Measurements from ENCODE around the gene GRM2. TPM values are rescaled to one million over a fixed set of nuclear protein-coding genes. Genes with fewer than 3 reads are reported as not detected.

The GRM2 gene
- total RNA-seq, 1 experiment from 2014 or later, result 3.7 TPM

DNA sequence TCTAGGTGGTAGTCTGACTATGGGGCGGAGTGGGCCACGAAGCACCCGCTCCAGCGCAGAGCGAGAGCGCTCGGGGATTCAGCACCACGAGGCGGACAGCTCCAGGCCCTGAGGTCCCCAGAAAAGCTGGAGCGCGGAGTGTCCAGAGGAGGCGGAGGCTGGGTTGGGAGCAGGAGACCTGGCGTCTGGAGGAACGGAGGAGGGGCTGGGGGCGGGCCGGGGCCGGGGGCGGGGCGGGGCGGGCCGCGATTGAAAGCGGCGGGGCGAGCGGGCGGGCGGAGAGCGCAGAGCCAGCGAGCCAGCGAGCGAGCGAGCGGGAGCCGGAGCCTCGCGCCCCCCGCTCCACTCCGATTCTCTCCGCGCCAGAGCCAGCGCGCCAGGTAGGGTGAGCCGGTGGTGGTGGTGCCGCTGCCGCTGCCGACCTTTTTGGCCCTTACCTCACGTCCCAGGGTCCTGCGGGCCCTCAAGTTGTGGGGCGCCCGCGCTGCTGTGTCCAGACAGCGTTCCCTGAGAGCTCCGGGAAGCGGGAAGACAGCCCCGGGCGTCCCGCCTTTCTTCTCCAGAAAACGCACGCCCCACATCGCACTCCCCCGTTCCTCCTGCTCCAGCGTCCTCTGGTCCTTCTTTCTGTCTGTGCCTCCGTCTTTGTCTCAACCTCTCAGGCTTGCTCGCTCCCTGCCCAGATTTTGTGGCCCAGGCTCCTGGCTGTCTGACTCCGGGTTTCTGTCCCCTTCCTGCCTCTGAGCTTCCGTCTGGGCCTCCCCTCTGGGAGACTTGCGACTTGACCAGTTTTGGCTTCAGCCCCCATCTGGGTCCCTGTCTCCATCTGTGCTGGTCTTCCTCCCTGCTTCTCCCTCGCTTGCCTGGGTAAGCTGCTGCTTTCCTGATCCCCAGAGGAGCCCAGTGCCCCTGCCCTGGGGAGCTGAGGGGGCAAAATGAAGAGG is at the start of gene GRM2 (continued):
- TF ChIP-seq ZNF138 (CRISPR knock-in tag; conservative IDR thresholded peaks at IDR 0.05) (no peak), ETV6 (CRISPR knock-in tag; IDR thresholded peaks at IDR 0.05) (no peak; the same call in 1 of the 2 replicates), STAT6 (CRISPR knock-in tag; conservative IDR thresholded peaks at IDR 0.05; ENCODE audit: low read depth) (no peak), SOX15 (CRISPR knock-in tag; IDR thresholded peaks at IDR 0.05) (no peak), FOXP1 (CRISPR knock-in tag; IDR thresholded peaks at IDR 0.05; ENCODE audit: borderline replicate concordance) (peak; percentile 98), GTF2I (CRISPR knock-in tag; conservative IDR thresholded peaks at IDR 0.05) (no peak), CREB1 (CRISPR knock-in tag; IDR thresholded peaks at IDR 0.05) (peak; percentile 93), USF1 (CRISPR knock-in tag; IDR thresholded peaks at IDR 0.05) (peak; percentile 78; the same call in 1 of the 2 replicates), AFF4 (CRISPR knock-in tag; IDR thresholded peaks at IDR 0.05; ENCODE audit: borderline replicate concordance) (no peak), MYBL2 (CRISPR knock-in tag; IDR thresholded peaks at IDR 0.05) (peak; percentile 94), ATF3 (CRISPR knock-in tag; conservative IDR thresholded peaks at IDR 0.05) (0 out of 2 replicates have a peak, but pooled peaks have one; percentile 30), MXD4 (CRISPR knock-in tag; IDR thresholded peaks at IDR 0.05; ENCODE audit: borderline replicate concordance) (no peak), ZNF232 (CRISPR knock-in tag; IDR thresholded peaks at IDR 0.05) (peak; percentile 99), KAT7 (CRISPR knock-in tag; IDR thresholded peaks at IDR 0.05; ENCODE audit: borderline replicate concordance) (0 out of 2 replicates have a peak, but pooled peaks have one; percentile 39), PRRX2 (CRISPR knock-in tag; IDR thresholded peaks at IDR 0.05) (no peak), JUN (CRISPR knock-in tag; IDR thresholded peaks at IDR 0.05) (peak; percentile 91), NFE2L1 (CRISPR knock-in tag; IDR thresholded peaks at IDR 0.05) (peak; percentile 92), GRHL2 (CRISPR knock-in tag; IDR thresholded peaks at IDR 0.05; ENCODE audit: insufficient replicate concordance, severe bottlenecking) (no peak), FOXJ3 (CRISPR knock-in tag; IDR thresholded peaks at IDR 0.05; ENCODE audit: borderline replicate concordance) (no peak), IRF2 (CRISPR knock-in tag; IDR thresholded peaks at IDR 0.05; ENCODE audit: borderline replicate concordance, low read depth) (peak; percentile 79; the same call in 1 of the 2 replicates), JAZF1 (CRISPR knock-in tag; IDR thresholded peaks at IDR 0.05) (no peak)
- TF ChIP-seq, protein P1, sequence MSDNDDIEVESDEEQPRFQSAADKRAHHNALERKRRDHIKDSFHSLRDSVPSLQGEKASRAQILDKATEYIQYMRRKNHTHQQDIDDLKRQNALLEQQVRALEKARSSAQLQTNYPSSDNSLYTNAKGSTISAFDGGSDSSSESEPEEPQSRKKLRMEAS (CRISPR knock-in tag; IDR thresholded peaks at IDR 0.05), result peak; percentile 40; the same call in 1 of the 2 replicates
- TF ChIP-seq, protein P2, sequence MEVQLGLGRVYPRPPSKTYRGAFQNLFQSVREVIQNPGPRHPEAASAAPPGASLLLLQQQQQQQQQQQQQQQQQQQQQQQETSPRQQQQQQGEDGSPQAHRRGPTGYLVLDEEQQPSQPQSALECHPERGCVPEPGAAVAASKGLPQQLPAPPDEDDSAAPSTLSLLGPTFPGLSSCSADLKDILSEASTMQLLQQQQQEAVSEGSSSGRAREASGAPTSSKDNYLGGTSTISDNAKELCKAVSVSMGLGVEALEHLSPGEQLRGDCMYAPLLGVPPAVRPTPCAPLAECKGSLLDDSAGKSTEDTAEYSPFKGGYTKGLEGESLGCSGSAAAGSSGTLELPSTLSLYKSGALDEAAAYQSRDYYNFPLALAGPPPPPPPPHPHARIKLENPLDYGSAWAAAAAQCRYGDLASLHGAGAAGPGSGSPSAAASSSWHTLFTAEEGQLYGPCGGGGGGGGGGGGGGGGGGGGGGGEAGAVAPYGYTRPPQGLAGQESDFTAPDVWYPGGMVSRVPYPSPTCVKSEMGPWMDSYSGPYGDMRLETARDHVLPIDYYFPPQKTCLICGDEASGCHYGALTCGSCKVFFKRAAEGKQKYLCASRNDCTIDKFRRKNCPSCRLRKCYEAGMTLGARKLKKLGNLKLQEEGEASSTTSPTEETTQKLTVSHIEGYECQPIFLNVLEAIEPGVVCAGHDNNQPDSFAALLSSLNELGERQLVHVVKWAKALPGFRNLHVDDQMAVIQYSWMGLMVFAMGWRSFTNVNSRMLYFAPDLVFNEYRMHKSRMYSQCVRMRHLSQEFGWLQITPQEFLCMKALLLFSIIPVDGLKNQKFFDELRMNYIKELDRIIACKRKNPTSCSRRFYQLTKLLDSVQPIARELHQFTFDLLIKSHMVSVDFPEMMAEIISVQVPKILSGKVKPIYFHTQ (CRISPR knock-in tag; IDR thresholded peaks at IDR 0.05), result no peak
- TF ChIP-seq, protein P3, sequence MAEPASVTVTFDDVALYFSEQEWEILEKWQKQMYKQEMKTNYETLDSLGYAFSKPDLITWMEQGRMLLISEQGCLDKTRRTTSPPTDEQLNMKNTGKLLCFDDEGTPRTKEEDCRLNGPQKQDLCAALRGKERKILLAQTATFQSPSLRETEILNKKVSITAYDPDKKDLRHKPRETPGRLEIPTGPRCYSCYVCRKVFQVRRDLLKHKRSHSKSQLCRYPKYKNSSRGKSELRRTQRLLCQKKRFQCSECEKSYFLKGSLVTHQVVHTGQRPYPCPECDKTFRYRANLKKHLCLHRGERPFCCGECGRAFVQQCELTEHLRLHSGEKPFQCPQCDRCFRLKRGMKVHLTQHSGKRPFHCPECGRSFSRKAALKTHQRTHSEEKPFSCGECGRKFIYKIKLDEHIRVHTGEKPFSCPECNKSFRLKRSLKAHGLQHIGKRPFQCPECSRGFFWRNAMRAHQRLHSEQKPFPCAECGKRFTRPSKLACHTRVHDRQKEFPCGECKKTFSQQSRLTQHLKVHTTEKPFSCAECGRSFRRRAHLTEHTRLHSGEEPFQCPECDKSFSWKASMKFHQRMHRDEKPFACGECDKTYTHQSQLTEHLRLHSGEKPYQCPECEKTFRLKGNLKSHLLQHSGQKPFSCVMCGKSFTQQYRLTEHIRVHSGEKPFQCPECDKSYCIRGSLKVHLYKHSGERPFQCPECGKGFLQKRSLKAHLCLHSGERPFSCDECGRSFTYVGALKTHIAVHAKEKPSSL (CRISPR knock-in tag; conservative IDR thresholded peaks at IDR 0.05), result no peak
- TF ChIP-seq, protein P4, sequence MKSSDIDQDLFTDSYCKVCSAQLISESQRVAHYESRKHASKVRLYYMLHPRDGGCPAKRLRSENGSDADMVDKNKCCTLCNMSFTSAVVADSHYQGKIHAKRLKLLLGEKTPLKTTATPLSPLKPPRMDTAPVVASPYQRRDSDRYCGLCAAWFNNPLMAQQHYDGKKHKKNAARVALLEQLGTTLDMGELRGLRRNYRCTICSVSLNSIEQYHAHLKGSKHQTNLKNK (CRISPR knock-in tag; IDR thresholded peaks at IDR 0.05), result no peak
